Sigmoid colon (tissue), 7 donors: Measurements from ENCODE around the gene ZNF772. TPM values are rescaled to one million over a fixed set of nuclear protein-coding genes. Genes with fewer than 3 reads are reported as not detected.
"Not testable (repeated sequence)": the region's sequence is repeated elsewhere in the genome, so short reads cannot be mapped to it uniquely, and the experiment has no call there.

Experiments used
- DNase-seq: peaks from one replicate; pipeline ENCODE4 v3.0.0-alpha.2; 2019
- H3K27ac ChIP-seq, 4 donors: fragments of 200-600 bp; sonication (generic); one replicate each; pipeline ENCODE4 v1.5.1; 2016 to 2019; ENCODE audit warnings: mild to moderate bottlenecking in 1 of 4
- H3K27me3 ChIP-seq, 3 donors: fragments of 200-600 bp; sonication (generic); one replicate each; pipeline ENCODE4 v1.5.1; 2019; ENCODE audit warnings: mild to moderate bottlenecking in 1 of 3
- H3K36me3 ChIP-seq, 4 donors: fragments of 200-600 bp; sonication (generic); one replicate each; pipeline ENCODE4 v1.5.1; 2016 to 2019
- H3K4me1 ChIP-seq, 4 donors: fragments of 200-600 bp; sonication (generic); one replicate each; pipeline ENCODE4 v1.5.1; 2017 to 2019
- H3K4me3 ChIP-seq, 4 donors: fragments of 200-600 bp; sonication (generic); one replicate each; pipeline ENCODE4 v1.5.1; 2017 to 2019; ENCODE audit warnings: mild to moderate bottlenecking in 2 of 4, moderate library complexity in 1 of 4
- H3K9me3 ChIP-seq, 4 donors: fragments of 200-600 bp in 3 of 4; sonication (generic) in 3 of 4; one replicate each; pipeline versions ENCODE4 v1.5.1 to v1.6.1; 2013 to 2019
- EP300 ChIP-seq, 4 donors: sonication (generic); formaldehyde crosslinking; IDR thresholded peaks; one replicate each; pipeline ENCODE4 v1.6.1; 2017; ENCODE audit warnings: antibody characterized with exemption in 4 of 4
- POLR2A ChIP-seq, 2 donors: fragments of 450-650 bp; IDR thresholded peaks; one replicate each; pipeline ENCODE4 v1.6.1; 2016; ENCODE audit warnings: antibody characterized with exemption in 2 of 2, mild to moderate bottlenecking in 2 of 2, moderate library complexity in 2 of 2
- POLR2AphosphoS5 ChIP-seq, 4 donors: sonication (generic); formaldehyde crosslinking; IDR thresholded peaks; one replicate each; pipeline ENCODE4 v1.6.1; 2017; ENCODE audit warnings: antibody characterized with exemption in 4 of 4
- WGBS, 2 donors: extraction: QIAGEN DNeasy Blood & Tissue Kit; methylation state at CpG; one replicate each; pipeline ENCODE4 v1.1.7; 2013; 5-methylcytosine and 5-hydroxymethylcytosine counted together
- intact Hi-C: fragments of 100-400 bp; cut with DNase I; formaldehyde crosslinking; loops from one replicate; pipeline ENCODE4 v1.15.1; 2023
- polyA plus RNA-seq, 3 donors: library from polyadenylated mRNA; stranded (reverse); fragments of 200-250 nt; gene quantifications; one replicate each; pipeline ENCODE4 v1.2.3, GENCODE V29; 2013
- total RNA-seq, 4 donors: library from RNA; depleted of rRNA; stranded (reverse); fragments of >200 nt; gene quantifications; one replicate each; pipeline ENCODE4 v1.1.0, GENCODE V29; 2016
- TF ChIP-seq, protein P1 (sequence below), 4 experiments: fragments of 450-650 bp in 3 of 4; fragments of 200-600 bp in 1 of 4; IDR thresholded peaks; one replicate each; pipeline ENCODE4 v1.5.1; 2016 to 2019; ENCODE audit warnings: antibody characterized with exemption in 4 of 4, mild to moderate bottlenecking in 3 of 4, moderate library complexity in 2 of 4
- donor health status: healthy with polysubstance abuse.
- donor health status: Bipolar disorder and iron deficiency.
- donor health status: healthy.

Gene ZNF772
- total RNA-seq (10 to 100 TPM; 12.8 to 17.1 (median 15.5) TPM), polyA plus RNA-seq (1 to 10 TPM in 1 of 3 donors, under 1 TPM in 2; 0.23 to 3.4 (median 0.60) TPM)

GRCh38 chr19:57477191-57478008 lies at the start of gene ZNF772:
Gene ZNF772 (minus strand): TSS chr19:57477566. CDS start chr19:57477309, 257 bp downstream.
- peaks cover 32 to 49% (median 42%) of the 10 kb centered on the region in 4 donors for H3K9me3 ChIP-seq

GRCh38 chr19:57518021-57518420 lies 40.7 kb upstream of the ZNF772 start:
- H3K27me3 ChIP-seq, H3K4me1 ChIP-seq, DNase-seq, H3K27ac ChIP-seq, H3K4me3 ChIP-seq, intact Hi-C loops: not testable (repeated sequence)
- Histone ChIP-seq H3K36me3 (peaks cover 0 to 49% (median 9%) of the 10 kb centered on the region in 4 donors), H3K9me3 (peaks cover 2 to 23% (median 11%) of the 10 kb centered on the region in 4 donors)
- 88 to 90% methylated on average over 4 of the region's 4 CpGs for WGBS, 2 donors

More at GRCh38 chr19:57477191-57478008, at the start of gene ZNF772:
- Histone ChIP-seq H3K36me3 (peaks cover 29 to 38% (median 33%) of the 10 kb centered on the region in 4 donors), H3K27me3 (no peaks in the 10 kb centered on the region), H3K4me1 (peaks cover 0 to 12% (median 8%) of the 10 kb centered on the region in 4 donors), H3K27ac (peak within 1 kb of the TSS; percentile 72 to 87 (median 81)), H3K4me3 (peak within 1 kb of the TSS; percentile 48 to 74 (median 62))
- 11% methylated on average over 38 of the region's 38 CpGs for WGBS, 2 donors
- peak; percentile 94 for DNase-seq
- TF ChIP-seq, protein P1, sequence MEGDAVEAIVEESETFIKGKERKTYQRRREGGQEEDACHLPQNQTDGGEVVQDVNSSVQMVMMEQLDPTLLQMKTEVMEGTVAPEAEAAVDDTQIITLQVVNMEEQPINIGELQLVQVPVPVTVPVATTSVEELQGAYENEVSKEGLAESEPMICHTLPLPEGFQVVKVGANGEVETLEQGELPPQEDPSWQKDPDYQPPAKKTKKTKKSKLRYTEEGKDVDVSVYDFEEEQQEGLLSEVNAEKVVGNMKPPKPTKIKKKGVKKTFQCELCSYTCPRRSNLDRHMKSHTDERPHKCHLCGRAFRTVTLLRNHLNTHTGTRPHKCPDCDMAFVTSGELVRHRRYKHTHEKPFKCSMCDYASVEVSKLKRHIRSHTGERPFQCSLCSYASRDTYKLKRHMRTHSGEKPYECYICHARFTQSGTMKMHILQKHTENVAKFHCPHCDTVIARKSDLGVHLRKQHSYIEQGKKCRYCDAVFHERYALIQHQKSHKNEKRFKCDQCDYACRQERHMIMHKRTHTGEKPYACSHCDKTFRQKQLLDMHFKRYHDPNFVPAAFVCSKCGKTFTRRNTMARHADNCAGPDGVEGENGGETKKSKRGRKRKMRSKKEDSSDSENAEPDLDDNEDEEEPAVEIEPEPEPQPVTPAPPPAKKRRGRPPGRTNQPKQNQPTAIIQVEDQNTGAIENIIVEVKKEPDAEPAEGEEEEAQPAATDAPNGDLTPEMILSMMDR (IDR thresholded peaks at IDR 0.05), result peak; percentile 35 to 81 (median 46)
- TF ChIP-seq POLR2AphosphoS5 (IDR thresholded peaks at IDR 0.05) (peak; percentile 14 to 61 (median 54)), POLR2A (IDR thresholded peaks at IDR 0.05) (no peak), EP300 (IDR thresholded peaks at IDR 0.05) (no peak)
- intact Hi-C loops, result no loop called here

GRCh38 chr19:57515255-57515654 lies 37.9 kb upstream of the ZNF772 start:
- intact Hi-C loops, result no loop called here
- no peak overlapping the region for H3K4me3 ChIP-seq
- H3K4me1 ChIP-seq, result no peaks in the 10 kb centered on the region
- no peak for DNase-seq
- peaks cover 0 to 55% (median 9%) of the 10 kb centered on the region in 4 donors for H3K36me3 ChIP-seq
- no peaks in the 10 kb centered on the region for H3K27me3 ChIP-seq
- peaks cover 8 to 31% (median 23%) of the 10 kb centered on the region in 4 donors for H3K9me3 ChIP-seq
- 81 to 95% methylated on average over 5 of the region's 5 CpGs for WGBS, 2 donors
- H3K27ac ChIP-seq, result no peak overlapping the region
- TF ChIP-seq POLR2A (IDR thresholded peaks at IDR 0.05) (no peak), EP300 (IDR thresholded peaks at IDR 0.05) (no peak), POLR2AphosphoS5 (IDR thresholded peaks at IDR 0.05) (no peak)
- TF ChIP-seq, protein P1 (IDR thresholded peaks at IDR 0.05), result no peak

GRCh38 chr19:57512845-57513244 lies 35.5 kb upstream of the ZNF772 start:
- intact Hi-C loops, result no loop called here
- no peak overlapping the region for H3K27ac ChIP-seq
- TF ChIP-seq, protein P1 (IDR thresholded peaks at IDR 0.05), result no peak
- TF ChIP-seq EP300 (IDR thresholded peaks at IDR 0.05) (no peak), POLR2A (IDR thresholded peaks at IDR 0.05) (no peak), POLR2AphosphoS5 (IDR thresholded peaks at IDR 0.05) (no peak)
- WGBS, 2 donors, result 95 to 96% methylated on average over 6 of the region's 6 CpGs
- no peak overlapping the region for H3K4me3 ChIP-seq
- no peak for DNase-seq
- no peaks in the 10 kb centered on the region for H3K4me1 ChIP-seq
- H3K36me3 ChIP-seq, result peaks cover 0 to 72% (median 7%) of the 10 kb centered on the region in 4 donors
- H3K9me3 ChIP-seq, result peaks cover 8 to 38% (median 25%) of the 10 kb centered on the region in 4 donors
- no peaks in the 10 kb centered on the region for H3K27me3 ChIP-seq

DNA sequence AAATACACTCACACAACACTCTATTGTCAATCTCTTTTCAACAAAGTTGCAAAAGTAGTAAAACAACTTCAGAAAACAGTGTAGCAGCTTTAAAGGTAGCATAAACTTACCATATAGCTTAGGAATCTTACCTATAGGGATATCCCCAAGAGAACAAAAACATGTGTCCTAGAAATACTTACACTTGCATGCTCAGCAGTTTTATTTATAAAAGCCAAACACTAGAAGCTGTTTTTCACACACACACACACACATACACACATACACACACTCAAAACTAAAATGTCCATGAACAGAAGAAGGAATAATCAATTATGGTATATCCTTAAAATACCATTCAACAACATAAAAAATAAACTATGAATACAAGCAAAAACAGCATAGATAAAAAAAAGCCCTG lies 34.1 kb upstream of the ZNF772 start:
- no peaks in the 10 kb centered on the region for H3K4me1 ChIP-seq
- TF ChIP-seq, protein P1 (IDR thresholded peaks at IDR 0.05), result no peak
- no peak for TF ChIP-seq POLR2AphosphoS5 (IDR thresholded peaks at IDR 0.05)
- no peak for TF ChIP-seq POLR2A (IDR thresholded peaks at IDR 0.05)
- TF ChIP-seq EP300 (IDR thresholded peaks at IDR 0.05), result no peak
- intact Hi-C loops, result no loop called here
- no peak overlapping the region for H3K27ac ChIP-seq
- DNase-seq, result no peak
- peaks cover 11 to 72% (median 18%) of the 10 kb centered on the region in 4 donors for H3K36me3 ChIP-seq
- no peak overlapping the region for H3K4me3 ChIP-seq
- no peaks in the 10 kb centered on the region for H3K27me3 ChIP-seq
- H3K9me3 ChIP-seq, result peaks cover 8 to 38% (median 28%) of the 10 kb centered on the region in 4 donors
